UCSD-AML1 (cell line): ENCODE data around the gene INKA2.
"Not testable (repeated sequence)": the region's sequence is repeated elsewhere in the genome, so short reads cannot be mapped to it uniquely, and the experiment has no call there.

Experiments
- DNase-seq: peaks from one replicate; lab custom pipeline; 2025; ENCODE audit not compliant: unreplicated experiment; lab: John Stamatoyannopoulos, UW

Gene INKA2

GRCh38 chr1:111751906-111752575 is 12.8 kb upstream of the INKA2 start:
- DNase-seq, result no peak

GRCh38 chr1:111750856-111751255 is 11.7 kb upstream of the INKA2 start:
- no peak for DNase-seq

DNA sequence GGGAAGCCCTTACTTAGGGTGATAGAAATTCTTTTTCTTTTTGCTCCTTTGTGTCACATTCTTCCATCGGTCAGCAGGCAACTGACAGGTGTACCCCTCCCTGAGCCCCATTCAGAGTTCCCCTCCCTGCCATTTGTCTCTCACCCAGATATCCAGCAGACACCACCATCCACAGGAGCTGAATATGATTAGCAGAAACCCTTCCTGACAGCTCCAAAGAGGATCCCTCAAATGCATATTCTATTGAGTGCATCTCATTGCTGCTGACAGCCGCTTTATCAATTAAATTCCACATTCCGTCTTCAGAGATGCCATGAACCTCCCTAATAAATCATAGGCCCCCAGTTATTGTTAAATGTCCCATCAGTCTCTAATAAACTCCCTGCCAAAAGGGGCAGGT is 10.4 kb upstream of the INKA2 start:
- no peak for DNase-seq

DNA sequence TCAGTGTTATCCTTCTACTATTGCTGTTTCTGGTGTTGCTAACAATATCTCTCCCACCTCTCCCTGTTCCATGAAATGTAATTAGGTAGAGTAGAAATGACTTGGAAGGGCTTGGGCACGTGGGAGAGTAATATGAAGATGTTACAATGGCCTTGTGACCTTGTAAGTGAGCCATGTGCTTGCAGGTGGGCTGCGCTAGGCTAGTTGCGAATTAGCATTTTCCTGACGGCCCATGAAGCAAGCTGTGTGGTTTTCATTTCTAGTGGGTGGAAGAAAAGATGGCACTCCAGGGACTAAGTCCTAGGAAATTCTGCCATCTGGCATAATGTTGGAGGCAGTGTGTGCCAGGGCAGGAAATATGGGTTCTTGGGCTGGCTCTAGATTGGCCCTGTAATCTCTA is 8.8 kb upstream of the INKA2 start:
- no peak for DNase-seq

- peak; percentile 36 for DNase-seq
Measured at GRCh38 chr1:111747282-111747734, 8.1 kb upstream of the INKA2 start.

DNA sequence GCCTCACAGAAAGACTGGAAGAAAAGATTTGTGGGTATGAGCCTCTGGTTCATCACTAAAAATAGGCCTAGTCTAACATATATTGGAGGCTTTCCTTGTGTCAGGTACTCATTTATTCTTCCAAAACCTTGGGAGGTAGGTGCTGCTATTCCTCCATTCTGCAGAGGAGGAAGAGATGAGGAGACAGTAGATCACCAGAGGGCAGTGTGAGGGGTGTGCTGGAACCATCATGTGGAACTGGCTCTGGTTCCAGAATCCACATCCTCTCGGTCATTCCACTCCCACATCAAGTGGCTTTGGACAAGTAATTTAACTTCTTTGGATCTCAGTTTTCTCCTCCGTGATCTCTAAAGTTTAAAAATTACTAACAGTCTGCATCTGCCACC is 7.4 kb upstream of the INKA2 start:
- no peak for DNase-seq

- no peak for DNase-seq
Measured at GRCh38 chr1:111745675-111746613, 6.7 kb upstream of the INKA2 start.

DNA sequence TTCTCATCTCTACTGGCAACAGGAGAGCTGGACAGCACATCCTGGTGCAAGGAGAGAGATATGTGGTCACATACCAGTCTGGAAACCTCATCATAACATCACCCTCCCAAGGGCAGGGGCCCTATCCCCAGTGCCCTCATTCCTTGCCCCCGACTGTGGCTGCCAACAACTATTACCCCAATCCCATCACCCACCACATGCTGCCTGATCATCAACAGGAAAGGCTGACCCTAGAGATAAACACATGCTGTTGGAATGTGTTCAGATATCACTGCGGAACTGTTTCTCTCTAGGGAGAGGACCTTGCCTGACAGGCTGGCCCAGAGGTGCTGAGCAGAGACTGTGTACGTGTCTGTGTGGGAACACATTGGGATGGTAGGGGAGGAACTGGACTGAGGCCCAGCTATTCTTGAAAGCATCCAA is 4.5 kb upstream of the INKA2 start:
- DNase-seq, result no peak

DNA sequence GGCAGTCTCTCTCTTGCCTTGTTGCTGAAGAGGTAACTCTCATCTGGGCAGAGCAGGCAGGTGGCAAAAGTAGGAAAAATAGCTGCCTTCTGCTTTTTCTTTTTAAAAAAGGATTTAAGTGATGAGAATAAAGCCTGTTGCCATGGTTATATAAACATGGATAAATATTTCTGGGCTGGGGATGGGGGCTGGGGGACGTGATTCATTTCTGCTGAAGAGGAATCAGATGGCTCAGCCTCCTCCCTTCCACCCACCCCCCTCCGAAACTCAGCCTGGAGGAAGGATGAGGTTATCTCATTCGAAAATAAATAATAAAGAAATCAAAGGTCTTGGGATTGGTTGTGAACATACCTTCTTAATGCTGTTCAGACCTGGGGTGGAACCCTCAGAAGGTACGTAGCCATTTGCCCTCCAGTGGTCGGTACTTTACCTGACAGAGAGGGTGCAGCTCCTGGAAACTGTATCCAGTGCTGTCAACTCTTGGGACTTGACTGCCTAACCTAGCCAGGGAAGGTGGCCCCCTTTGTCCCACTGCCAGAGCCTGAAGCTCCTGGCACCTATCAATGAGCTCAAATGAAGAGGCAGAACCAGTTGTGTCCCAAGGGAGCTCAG is 3.8 kb upstream of the INKA2 start:
- DNase-seq, result no peak

GRCh38 chr1:111742292-111742691 is 3.1 kb upstream of the INKA2 start:
- not testable (repeated sequence) for DNase-seq

DNA sequence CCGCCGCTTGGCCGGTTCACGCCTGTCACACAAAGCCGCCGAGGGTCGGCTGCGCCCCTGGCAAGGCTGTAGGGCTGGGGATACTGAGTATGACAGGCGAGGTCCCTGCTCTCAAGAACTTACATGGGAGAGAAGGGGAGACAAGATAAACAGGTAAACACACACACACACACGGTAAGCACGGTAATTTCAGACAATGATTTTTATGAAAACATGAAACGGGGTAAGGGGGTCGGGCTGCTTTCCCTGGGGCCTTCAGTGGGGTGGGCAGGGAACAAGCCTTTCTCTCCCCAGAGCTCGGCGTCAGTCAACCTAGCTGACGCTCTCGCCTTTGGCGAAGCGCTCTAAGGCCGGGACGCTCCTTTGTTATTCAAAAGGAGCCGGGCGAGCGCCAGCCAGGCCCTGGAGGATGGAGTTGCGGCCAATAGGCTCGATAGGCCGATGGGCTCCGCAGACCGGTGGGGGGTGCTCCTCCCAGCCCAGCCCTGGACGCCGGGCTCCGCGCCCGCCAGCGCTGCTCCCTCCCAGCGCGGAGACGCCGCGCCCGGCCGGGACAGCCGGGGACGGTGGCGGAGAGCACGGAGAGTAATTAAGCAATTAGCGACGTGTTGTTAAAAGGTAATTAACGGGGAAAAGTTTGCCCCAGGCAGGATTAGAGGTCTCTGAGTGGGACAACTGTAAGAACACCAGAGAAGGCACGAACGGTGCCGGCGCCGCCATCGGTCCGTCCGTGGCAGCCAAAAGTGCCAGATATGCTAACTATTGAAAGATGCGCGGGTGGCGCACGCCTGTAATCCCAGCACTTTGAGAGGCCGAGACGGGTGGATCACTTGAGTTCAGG is 950 bp upstream of the INKA2 start:
- DNase-seq, result no peak

GRCh38 chr1:111738436-111739193 is 580 bp downstream of the INKA2 start:
- DNase-seq, result peak; percentile 37

GRCh38 chr1:111738133-111738435 is 1.1 kb downstream of the INKA2 start:
- no peak for DNase-seq

DNA sequence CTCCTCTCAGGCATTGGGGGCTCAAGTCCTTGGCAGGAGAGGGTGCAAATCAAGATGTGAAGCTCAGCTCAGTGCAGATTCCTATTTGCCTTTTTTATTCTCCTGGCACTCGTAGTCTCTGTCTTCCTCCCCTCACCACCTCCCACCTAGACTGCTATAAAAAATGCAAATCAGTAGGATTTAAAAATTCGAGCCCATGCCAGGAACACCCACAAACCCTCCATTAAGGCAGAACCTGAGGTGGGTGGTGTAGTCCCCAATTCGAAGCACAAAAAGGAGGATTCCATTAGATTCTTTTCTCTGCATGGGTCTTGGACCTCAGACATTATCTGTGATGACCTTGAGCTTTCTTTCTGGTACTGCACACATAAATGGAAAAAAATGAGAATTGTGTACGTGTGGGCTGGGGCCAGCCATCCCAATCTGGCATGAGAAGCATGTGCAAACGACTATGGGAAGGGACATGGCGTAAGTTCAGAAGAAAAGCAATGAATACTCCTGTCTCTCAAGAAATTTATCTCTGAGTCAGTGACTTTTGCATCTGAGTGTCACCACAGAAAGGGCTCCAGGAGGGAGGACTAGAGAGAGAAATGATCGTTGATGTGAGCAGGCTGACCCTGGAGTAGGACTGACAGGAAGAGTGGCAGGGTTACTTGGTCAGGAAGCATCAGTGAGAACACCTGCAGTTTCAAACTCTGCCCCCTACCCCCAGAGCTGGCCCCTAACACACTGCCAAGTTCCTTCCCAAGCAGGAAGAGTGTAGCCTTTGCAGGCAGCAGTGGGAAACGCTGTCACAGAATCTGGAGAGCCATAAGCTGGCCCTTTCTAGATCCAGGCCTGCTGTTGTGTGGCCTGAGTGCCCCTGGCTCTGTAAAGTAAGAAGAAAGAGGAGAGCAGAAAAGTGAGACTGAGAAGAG is 1.7 kb downstream of the INKA2 start:
- DNase-seq, result peak; percentile 30

DNA sequence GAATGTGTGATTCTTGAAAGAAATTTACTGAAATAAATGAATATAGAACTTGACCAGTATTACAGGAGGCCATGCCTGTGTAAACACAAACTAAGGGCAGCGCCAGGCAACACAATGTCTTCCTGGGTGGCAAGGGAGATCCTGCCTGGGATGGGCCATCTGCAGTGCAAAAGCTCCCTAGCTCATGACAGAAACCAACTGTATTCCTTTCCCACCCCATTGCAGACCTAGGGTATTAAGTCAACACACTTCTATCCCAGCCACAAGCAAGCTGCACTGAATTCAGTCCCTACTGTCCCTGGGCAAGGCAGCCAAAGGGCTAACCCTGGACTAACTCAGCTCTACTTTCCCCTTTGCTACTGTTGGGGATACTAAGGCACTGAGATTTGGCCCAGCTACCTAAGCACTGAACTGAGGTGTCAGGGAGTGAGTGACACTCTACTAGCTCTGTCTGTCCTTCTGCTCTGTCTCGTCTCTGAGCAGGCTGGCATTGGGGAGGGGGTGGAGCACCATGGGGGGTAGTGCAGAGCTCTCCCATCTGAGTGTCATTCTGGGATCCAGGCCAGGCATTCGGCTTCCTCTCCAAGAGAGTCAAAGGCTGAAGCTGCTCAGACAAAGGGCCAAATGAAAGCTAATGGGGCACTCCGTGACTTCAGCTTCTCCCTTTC is 2.5 kb downstream of the INKA2 start:
- DNase-seq, result no peak

GRCh38 chr1:111735858-111736544 is 3.2 kb downstream of the INKA2 start:
- DNase-seq, result no peak

DNA sequence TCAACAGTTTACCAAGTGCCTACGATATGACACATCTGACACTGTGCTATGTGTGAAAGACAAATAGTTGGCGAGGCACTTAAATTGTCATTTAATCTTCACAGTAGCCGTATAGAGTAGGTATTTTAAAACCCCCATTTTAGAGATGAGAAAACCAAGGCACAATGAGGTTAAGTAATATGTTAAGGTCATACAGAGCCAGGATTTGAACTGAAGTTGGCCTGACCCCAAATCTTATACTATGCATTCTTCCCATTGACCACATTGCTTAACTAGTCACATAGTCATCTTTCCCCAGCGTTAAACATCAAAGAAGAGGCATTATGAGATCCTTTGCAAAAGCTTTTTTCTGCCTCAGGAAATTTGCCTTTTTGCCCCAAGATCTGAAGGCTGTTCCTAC is 3.9 kb downstream of the INKA2 start:
- no peak for DNase-seq

GRCh38 chr1:111734856-111735255 is 4.3 kb downstream of the INKA2 start:
- DNase-seq, result no peak
